GM13976 (cell line): ENCODE data around the gene GPC6.

Experiments used
- DNase-seq: peaks from one replicate; pipeline ENCODE4 v3.0.0; 2012; ENCODE audit warnings: low spot score
- CTCF ChIP-seq: IDR thresholded peaks from 2 replicates; pipeline ENCODE4 v1.5.1; 2012; ENCODE audit warnings: borderline replicate concordance, mild to moderate bottlenecking; ENCODE audit not compliant: insufficient read depth; ENCODE audit errors: extremely low read depth, missing control alignments, control extremely low read depth
- in situ Hi-C: fragments of 300-500 bp; cut with MboI; formaldehyde crosslinking; loops from one replicate; pipeline ENCODE4 v1.12.0; 2022; ENCODE audit warnings: low sequenced_read_pairs, mixed read lengths, inconsistent platforms; ENCODE audit not compliant: unreplicated experiment

The GPC6 gene

DNA sequence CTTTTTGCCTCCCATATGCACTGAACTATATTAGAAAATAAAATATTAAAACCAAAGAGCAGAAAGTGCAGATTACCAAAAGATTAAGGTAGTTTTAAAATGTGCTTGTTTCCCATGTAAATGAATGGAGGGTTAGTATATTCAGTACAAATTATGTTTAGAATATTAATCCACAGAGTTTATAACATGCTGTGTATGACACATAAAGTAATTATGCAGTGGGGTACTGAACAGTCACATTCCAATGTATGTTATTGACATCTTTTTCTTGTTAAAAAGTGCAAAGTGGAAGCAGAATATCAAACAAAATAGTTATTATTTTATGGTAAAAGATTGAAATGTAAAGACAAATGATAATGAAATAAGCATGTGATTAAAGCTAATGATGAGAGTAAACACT, 79.3 kb downstream of the GPC6 start:
- DNase-seq = no peak
- in situ Hi-C loops = no loop called here
- no peak for TF ChIP-seq CTCF

- in situ Hi-C loops = no loop called here
- no peak for DNase-seq
- TF ChIP-seq CTCF = no peak
Observed at GRCh38 chr13:93307136-93307535, 80.5 kb downstream of the GPC6 start.

- no peak for DNase-seq
- TF ChIP-seq CTCF = no peak
- in situ Hi-C loops = no loop called here
Observed at GRCh38 chr13:93307651-93308050, 81.0 kb downstream of the GPC6 start.

- no peak for DNase-seq
Observed at GRCh38 chr13:93309886-93310523, 83.4 kb downstream of the GPC6 start.

GRCh38 chr13:93316841-93317240, 90.2 kb downstream of the GPC6 start:
- no peak for DNase-seq
- in situ Hi-C loops = no loop called here
- TF ChIP-seq CTCF = no peak

More at GRCh38 chr13:93309886-93310523, 83.4 kb downstream of the GPC6 start:
- in situ Hi-C loops = no loop called here
- no peak for TF ChIP-seq CTCF

GRCh38 chr13:93318534-93319254, 92.1 kb downstream of the GPC6 start:
- no peak for TF ChIP-seq CTCF
- in situ Hi-C loops = no loop called here
- no peak for DNase-seq
